Endothelial cell of umbilical vein (primary cell): ENCODE data around the gene NNT.

Experiments
- JUN ChIP-seq: IDR thresholded peaks from 2 replicates; pipeline ENCODE4 v1.6.1; 2011; ENCODE audit warnings: borderline replicate concordance, low read depth; ENCODE audit not compliant: insufficient read length, insufficient read depth
- MYC ChIP-seq: IDR thresholded peaks from one replicate; pipeline ENCODE4 v1.6.1; 2011; ENCODE audit warnings: mild to moderate bottlenecking, low read depth, low read length
- POLR2A ChIP-seq: IDR thresholded peaks from 2 replicates; pipeline ENCODE4 v1.6.1; 2012; ENCODE audit warnings: low read depth, mild to moderate bottlenecking, control low read depth, low read length
- POLR2AphosphoS5 ChIP-seq: IDR thresholded peaks from 2 replicates; pipeline ENCODE4 v1.6.1; 2012; ENCODE audit warnings: low read depth, mild to moderate bottlenecking, control low read depth, low read length, moderate library complexity; ENCODE audit not compliant: insufficient read depth
- TF ChIP-seq, protein P1 (sequence below), 2 donors: IDR thresholded peaks; 1 replicate in 1 of 2; 2 replicates in 1 of 2; pipeline ENCODE4 v1.5.1; 2011; ENCODE audit warnings: low read length in 2 of 2, mild to moderate bottlenecking in 2 of 2, moderate library complexity in 2 of 2, control low read depth in 1 of 2, inconsistent platforms in 1 of 2, low read depth in 1 of 2; ENCODE audit not compliant: insufficient read depth in 1 of 2; ENCODE audit errors: extremely low read depth in 1 of 2

- TF ChIP-seq, protein P1, sequence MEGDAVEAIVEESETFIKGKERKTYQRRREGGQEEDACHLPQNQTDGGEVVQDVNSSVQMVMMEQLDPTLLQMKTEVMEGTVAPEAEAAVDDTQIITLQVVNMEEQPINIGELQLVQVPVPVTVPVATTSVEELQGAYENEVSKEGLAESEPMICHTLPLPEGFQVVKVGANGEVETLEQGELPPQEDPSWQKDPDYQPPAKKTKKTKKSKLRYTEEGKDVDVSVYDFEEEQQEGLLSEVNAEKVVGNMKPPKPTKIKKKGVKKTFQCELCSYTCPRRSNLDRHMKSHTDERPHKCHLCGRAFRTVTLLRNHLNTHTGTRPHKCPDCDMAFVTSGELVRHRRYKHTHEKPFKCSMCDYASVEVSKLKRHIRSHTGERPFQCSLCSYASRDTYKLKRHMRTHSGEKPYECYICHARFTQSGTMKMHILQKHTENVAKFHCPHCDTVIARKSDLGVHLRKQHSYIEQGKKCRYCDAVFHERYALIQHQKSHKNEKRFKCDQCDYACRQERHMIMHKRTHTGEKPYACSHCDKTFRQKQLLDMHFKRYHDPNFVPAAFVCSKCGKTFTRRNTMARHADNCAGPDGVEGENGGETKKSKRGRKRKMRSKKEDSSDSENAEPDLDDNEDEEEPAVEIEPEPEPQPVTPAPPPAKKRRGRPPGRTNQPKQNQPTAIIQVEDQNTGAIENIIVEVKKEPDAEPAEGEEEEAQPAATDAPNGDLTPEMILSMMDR (IDR thresholded peaks at IDR 0.05; ENCODE audit: extremely low read depth in 1 of 2, insufficient read depth in 1 of 2, low read depth in 1 of 2, low read length in 2 of 2) = no peak
- no peak for TF ChIP-seq POLR2AphosphoS5
- TF ChIP-seq POLR2A = no peak
- TF ChIP-seq JUN = no peak
- no peak for TF ChIP-seq MYC
These were observed 20.6 kb upstream of the NNT start for GRCh38 chr5:43582082-43583005.
